Thyroid gland (tissue), 4 donors: ENCODE measurements around the gene MYOD1.

ENCODE experiments used
- CTCF ChIP-seq, 6 experiments: fragments of 200-600 bp in 3 of 6; fragments of 450-650 bp in 3 of 6; sonication (generic) in 3 of 6; IDR thresholded peaks; one replicate each; pipeline ENCODE4 v1.5.1; 2016 to 2019; ENCODE audit warnings: antibody characterized with exemption in 6 of 6, mild to moderate bottlenecking in 2 of 6, inconsistent platforms in 1 of 6, moderate library complexity in 1 of 6
- POLR2A ChIP-seq, 2 donors: fragments of 450-650 bp; IDR thresholded peaks; one replicate each; pipeline ENCODE4 v1.6.1; 2017; ENCODE audit warnings: antibody characterized with exemption in 2 of 2, mild to moderate bottlenecking in 2 of 2, moderate library complexity in 1 of 2

DNA sequence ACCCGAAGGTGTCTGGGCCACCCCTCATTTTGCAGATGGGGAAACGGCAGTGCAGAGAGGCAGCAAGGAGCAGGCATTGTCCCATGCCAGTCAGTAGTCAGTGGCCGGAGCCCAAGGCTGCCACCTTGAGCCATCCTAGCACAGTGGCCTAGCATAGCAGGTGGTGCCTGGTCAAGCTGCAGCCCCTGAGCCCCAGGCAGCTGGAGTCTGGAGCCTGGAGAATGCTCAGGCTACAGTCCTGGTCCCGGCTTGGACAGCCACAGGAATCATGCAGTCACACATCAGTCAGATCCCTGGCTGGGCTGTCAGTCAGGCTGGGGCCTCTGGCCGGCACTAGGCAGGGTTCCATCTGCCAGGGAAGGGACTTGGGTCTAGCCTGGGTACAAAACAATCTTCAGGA is 33.8 kb downstream of the MYOD1 start:
- TF ChIP-seq CTCF (IDR thresholded peaks at IDR 0.05) = no peak
- no peak for TF ChIP-seq POLR2A (IDR thresholded peaks at IDR 0.05)
